Hematopoietic multipotent progenitor cell treated with erythropoietin and hydrocortisone succinate and interleukin-3 and kit ligand, for 17 days (in vitro differentiated cells): ENCODE measurements around the gene KCTD6.

Source experiments
- DNase-seq: peaks from one replicate; pipeline ENCODE4 v3.0.0-alpha.2; 2015; ENCODE audit warnings: low spot score

The KCTD6 gene

GRCh38 chr3:58485801-58486435 is 6.0 kb upstream of the KCTD6 start:
- no peak for DNase-seq

- DNase-seq = no peak
These were observed 4.6 kb upstream of the KCTD6 start for GRCh38 chr3:58487140-58487886.

GRCh38 chr3:58488967-58489366 is 2.9 kb upstream of the KCTD6 start:
- DNase-seq = no peak

GRCh38 chr3:58490860-58491501 is 915 bp upstream of the KCTD6 start:
- no peak for DNase-seq

- DNase-seq = no peak
These were observed 604 bp downstream of the KCTD6 start for GRCh38 chr3:58492494-58492905.

GRCh38 chr3:58494107-58494506 is 2.2 kb downstream of the KCTD6 start:
- no peak for DNase-seq

GRCh38 chr3:58495101-58495500 is 3.2 kb downstream of the KCTD6 start:
- no peak for DNase-seq

- DNase-seq = no peak
These were observed 4.4 kb downstream of the KCTD6 start for GRCh38 chr3:58496206-58496857.

GRCh38 chr3:58497097-58497496 is 5.2 kb downstream of the KCTD6 start:
- DNase-seq = no peak

- no peak for DNase-seq
These were observed 11.0 kb downstream of the KCTD6 start for GRCh38 chr3:58502872-58503271.

- DNase-seq = no peak
These were observed 15.6 kb downstream of the KCTD6 start for GRCh38 chr3:58507356-58508078.

GRCh38 chr3:58508437-58508836 is 16.5 kb downstream of the KCTD6 start:
- no peak for DNase-seq

- no peak for DNase-seq
These were observed 22.5 kb downstream of the KCTD6 start for GRCh38 chr3:58514405-58514804.

GRCh38 chr3:58518291-58518789 is 26.4 kb downstream of the KCTD6 start:
- DNase-seq = no peak

- DNase-seq = no peak
These were observed 27.9 kb downstream of the KCTD6 start for GRCh38 chr3:58519668-58520402.

GRCh38 chr3:58520403-58521335 is 28.8 kb downstream of the KCTD6 start:
- no peak for DNase-seq

- DNase-seq = no peak
These were observed 29.4 kb downstream of the KCTD6 start for GRCh38 chr3:58521336-58521670.

- no peak for DNase-seq
These were observed 30.2 kb downstream of the KCTD6 start for GRCh38 chr3:58521917-58522631.

GRCh38 chr3:58522759-58523425 is 31.0 kb downstream of the KCTD6 start:
- DNase-seq = peak; percentile 8
